Hepatocyte (in vitro differentiated cells): Measurements from ENCODE around the gene SDK1.

Experiments
- CTCF ChIP-seq: fragments of 200-600 bp; sonication (generic); IDR thresholded peaks from 2 replicates; pipeline ENCODE4 v1.5.1; 2016; ENCODE audit warnings: antibody characterized with exemption, mild to moderate bottlenecking; ENCODE audit not compliant: poor library complexity
- EZH2 ChIP-seq: fragments of 200-600 bp; sonication (generic); IDR thresholded peaks from 2 replicates; pipeline ENCODE4 v1.6.1; 2016; ENCODE audit warnings: antibody characterized with exemption, mild to moderate bottlenecking, borderline replicate concordance

GRCh38 chr7:3924277-3924676 is 623.2 kb downstream of the SDK1 start:
- no peak for TF ChIP-seq CTCF
- no peak for TF ChIP-seq EZH2
